Activated T-helper 2 cell treated with anti-CD3 and anti-CD28 coated beads, Interferon-gamma antibody, Interleukin-2, Interleukin-4, amounts not matched to agents 10 μg/mL and 5 μg/mL and 100 μg/mL, durations not matched to agents 14 hours and 24 hours and 36 hours (primary cell): ENCODE results near the gene C16orf87. TPM values are rescaled to one million over a fixed set of nuclear protein-coding genes. Genes with fewer than 3 reads are reported as not detected.

Experiments
- DNase-seq: peaks from one replicate; pipeline ENCODE4 v3.0.0; 2021; ENCODE audit warnings: low spot score
- H3K27ac Mint-ChIP-seq: one replicate; pipeline ENCODE4 v1.8.0; 2021; ENCODE audit warnings: mixed read lengths
- H3K27me3 Mint-ChIP-seq: one replicate; pipeline ENCODE4 v1.8.0; 2021; ENCODE audit warnings: low read depth, mixed read lengths
- H3K36me3 Mint-ChIP-seq: one replicate; pipeline ENCODE4 v1.8.0; 2021; ENCODE audit warnings: low read depth, mixed read lengths
- H3K4me1 Mint-ChIP-seq: one replicate; pipeline ENCODE4 v1.8.0; 2021; ENCODE audit warnings: low read depth, mixed read lengths
- H3K4me3 Mint-ChIP-seq: one replicate; pipeline ENCODE4 v1.8.0; 2021; ENCODE audit warnings: low read depth, mild to moderate bottlenecking, moderate library complexity, mixed read lengths
- H3K9me3 Mint-ChIP-seq: one replicate; pipeline ENCODE4 v1.8.0; 2021; ENCODE audit warnings: mixed read lengths
- intact Hi-C: fragments of 100-400 bp; cut with micrococcal nuclease; formaldehyde crosslinking; loops from one replicate; pipeline ENCODE4 v1.15.1; 2023
- total RNA-seq: library from RNA; stranded (reverse); gene quantifications from 2 replicates; pipeline ENCODE4 v1.2.3, GENCODE V29; 2022

Gene C16orf87
- total RNA-seq, 1 donor from 2014 or later: 24.0 TPM

DNA sequence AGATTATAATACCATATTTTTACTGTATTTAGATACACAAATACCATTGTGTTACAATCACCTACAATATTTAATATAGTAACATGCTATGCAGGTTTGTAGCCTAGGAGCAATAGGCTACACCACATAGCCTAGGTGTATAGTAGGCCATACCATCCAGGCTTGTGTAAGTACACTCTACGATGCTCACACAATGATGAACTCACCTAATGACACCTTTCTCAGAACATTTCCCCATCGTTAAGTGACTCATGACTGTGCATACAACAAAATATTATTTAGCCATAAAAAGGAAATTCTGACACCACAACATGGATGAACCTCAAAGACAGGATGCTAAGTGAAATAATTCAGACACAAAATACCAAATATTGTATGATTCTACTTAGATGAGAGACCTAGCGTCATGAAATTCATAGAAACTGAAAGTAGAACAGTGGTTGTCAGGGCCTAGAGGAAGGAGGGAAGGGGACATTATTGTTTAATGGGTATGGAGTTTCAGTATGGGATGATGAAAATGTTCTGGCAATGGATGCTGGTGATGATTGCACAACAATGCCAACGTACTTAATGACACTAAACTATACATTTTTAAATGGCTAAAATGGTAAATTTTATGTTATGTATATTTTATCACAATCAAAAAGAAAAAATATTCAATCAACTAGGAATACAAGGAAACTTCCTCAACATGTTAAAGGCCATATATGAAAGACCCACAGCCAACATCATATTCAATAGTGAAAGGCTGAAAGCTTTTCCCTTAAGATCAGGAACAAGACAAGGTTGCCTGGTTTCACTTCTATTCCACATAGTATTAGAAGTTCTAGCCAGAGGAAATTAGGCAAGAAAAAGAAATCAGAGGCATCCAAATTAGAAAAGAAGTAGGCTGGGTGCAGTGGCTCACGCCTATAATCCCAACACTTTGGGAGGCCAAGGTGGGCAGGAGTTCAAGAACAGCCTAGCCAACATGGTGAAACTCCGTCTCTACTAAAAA lies 5.9 kb upstream of the C16orf87 start:
- Mint-ChIP-seq H3K9me3 (no peaks in the 10 kb centered on the region), H3K4me3 (no peak overlapping the region), H3K36me3 (no peaks in the 10 kb centered on the region), H3K27ac (no peak overlapping the region), H3K4me1 (peaks cover 3% of the 10 kb centered on the region), H3K27me3 (peaks cover 13% of the 10 kb centered on the region)
- intact Hi-C loops: no loop called here
- no peak for DNase-seq

DNA sequence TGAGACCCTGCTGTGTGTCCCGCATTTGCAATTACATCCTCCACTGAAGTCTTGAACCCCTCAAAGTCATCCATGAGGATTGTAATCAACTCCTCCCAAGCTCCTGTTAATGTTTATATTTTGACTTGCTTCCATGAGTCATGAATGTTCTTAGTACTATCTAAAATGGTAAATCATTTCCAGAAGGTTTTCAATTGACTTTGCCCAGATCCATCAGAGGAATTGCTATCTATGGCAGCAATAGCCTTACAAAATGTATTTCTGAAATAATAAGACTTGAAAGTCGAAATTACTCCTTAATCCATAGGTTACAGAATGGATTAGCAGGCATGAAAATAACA lies 2.5 kb upstream of the C16orf87 start:
- no peak for DNase-seq
- no peak overlapping the region for H3K27ac Mint-ChIP-seq
- intact Hi-C loops: loop anchor here (5.0 kb wide), 1 partner anchor 1779 kb away; the partner anchor contains the start of gene N4BP1
- peaks cover 12% of the 10 kb centered on the region for H3K36me3 Mint-ChIP-seq
- no peak overlapping the region for H3K4me3 Mint-ChIP-seq
- no peaks in the 10 kb centered on the region for H3K9me3 Mint-ChIP-seq
- peaks cover 13% of the 10 kb centered on the region for H3K27me3 Mint-ChIP-seq
- peaks cover 19% of the 10 kb centered on the region for H3K4me1 Mint-ChIP-seq

DNA sequence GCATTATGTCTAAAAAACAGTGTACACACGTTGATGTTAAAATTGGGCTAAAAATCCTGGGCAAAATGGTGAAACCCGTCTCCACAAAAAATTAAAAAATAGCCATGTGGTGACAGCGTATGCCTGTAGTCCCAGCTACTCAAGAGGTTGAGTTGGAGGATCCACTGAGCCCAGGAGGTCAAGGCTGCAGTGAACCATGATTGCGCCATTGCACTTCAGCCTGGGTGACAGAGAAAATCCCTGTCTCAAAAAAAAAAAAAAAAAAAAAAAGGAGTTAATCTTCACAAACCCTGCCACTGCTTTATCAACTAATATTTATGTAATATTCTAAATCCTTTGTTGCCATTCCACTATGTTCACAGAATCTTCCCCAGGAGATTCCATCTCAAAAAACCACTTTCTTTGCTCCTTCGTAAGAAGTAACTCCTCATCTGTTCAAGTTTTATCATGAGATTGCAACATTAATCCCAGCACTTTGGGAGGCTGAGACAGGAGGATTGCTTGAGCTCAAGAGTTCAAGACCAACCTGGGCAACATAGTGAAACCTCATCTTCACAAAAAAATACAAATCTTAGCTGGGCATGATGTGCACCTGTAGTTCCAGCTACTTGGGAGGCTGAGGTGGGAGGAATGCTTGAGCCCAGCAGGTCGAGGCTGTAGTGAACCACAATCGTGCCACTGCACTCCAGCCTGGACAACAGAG lies 1.9 kb upstream of the C16orf87 start:
- no peak for DNase-seq
- Mint-ChIP-seq H3K27me3 (peaks cover 11% of the 10 kb centered on the region), H3K27ac (no peak overlapping the region), H3K4me3 (no peak overlapping the region), H3K36me3 (peaks cover 12% of the 10 kb centered on the region), H3K9me3 (no peaks in the 10 kb centered on the region), H3K4me1 (peaks cover 22% of the 10 kb centered on the region)
- intact Hi-C loops: loop anchor here (5.0 kb wide), 1 partner anchor 1779 kb away; the partner anchor contains the start of gene N4BP1

DNA sequence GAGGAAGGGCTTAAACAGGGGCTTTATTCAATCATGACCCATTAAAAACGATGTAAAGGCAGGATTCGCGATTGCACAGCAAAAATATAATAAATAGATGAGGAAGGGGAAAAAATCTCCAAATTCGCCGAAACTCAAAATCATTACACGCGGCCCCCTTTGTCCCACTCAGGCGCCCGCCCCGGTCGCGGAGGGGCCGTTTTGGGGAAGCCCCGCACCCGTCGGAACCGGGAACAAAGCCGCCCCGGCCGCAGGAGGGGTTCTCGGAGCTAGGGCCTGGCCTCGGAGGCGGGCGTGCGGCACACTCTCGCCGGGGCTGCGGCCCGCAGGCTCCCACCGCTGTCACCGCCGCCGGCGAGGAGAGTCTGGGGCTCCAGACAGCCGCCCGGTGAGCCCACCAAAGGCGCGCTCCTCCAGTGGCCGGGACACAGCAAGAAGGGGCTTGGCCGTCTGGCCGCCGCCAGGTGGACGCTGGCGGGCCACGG lies 521 bp downstream of the C16orf87 start:
- H3K9me3 Mint-ChIP-seq: no peaks in the 10 kb centered on the region
- peaks cover 33% of the 10 kb centered on the region for H3K4me1 Mint-ChIP-seq
- peaks cover 14% of the 10 kb centered on the region for H3K36me3 Mint-ChIP-seq
- DNase-seq: peak; percentile 25
- peaks cover 11% of the 10 kb centered on the region for H3K27me3 Mint-ChIP-seq
- peak overlapping the region; percentile 99 for H3K27ac Mint-ChIP-seq
- intact Hi-C loops: loop anchor here (1.0 to 5.0 kb wide), 2 partner anchors 8 to 1782 kb away; partner anchors contain the start of gene N4BP1
- peak overlapping the region; percentile 98 for H3K4me3 Mint-ChIP-seq

DNA sequence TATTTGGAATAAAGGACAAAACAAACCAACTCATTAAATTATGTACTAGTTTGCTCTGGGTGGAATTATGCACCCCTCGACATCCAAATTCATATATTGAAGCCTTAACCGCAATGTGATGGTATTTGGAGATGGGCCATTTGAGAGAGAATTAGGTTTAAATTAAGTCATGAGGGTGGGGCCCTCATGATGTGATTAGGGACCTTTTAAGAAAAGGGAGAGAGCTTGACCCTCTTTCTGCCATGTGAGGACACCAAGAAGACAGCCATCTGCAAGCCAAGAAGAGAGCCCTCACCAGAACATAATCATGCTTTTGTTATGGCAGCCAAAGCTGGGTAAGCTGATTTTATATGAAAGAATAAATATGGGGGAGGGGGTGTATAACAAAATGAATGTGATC lies 2.0 kb downstream of the C16orf87 start:
- no peaks in the 10 kb centered on the region for H3K9me3 Mint-ChIP-seq
- DNase-seq: no peak
- H3K4me3 Mint-ChIP-seq: peak overlapping the region; percentile 98
- H3K27ac Mint-ChIP-seq: peak overlapping the region; percentile 99
- H3K27me3 Mint-ChIP-seq: peaks cover 8% of the 10 kb centered on the region
- intact Hi-C loops: loop anchor here (1.0 to 10.0 kb wide), 7 partner anchors 16 to 1553 kb away; partner anchors contain the start of gene DNAJA2
- peaks cover 21% of the 10 kb centered on the region for H3K36me3 Mint-ChIP-seq
- H3K4me1 Mint-ChIP-seq: peaks cover 38% of the 10 kb centered on the region

DNA sequence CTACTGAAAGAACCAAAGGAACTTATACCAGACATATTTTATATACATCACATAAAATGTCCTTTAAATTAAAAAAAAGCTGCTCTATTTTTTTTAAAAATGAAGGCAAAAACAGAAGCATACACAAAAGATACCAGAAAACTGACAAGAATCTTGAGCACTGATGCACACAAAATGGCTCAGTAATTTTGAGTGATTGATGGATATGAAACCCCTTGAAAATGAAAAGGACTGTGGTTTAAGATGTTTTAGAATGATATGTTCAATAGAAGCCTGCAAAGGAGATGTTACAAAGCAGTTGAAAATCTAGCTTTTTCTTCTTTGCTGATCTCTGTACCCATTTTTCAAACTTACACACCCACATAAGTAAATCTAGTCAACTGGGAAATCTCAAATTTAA lies 2.7 kb downstream of the C16orf87 start:
- H3K27me3 Mint-ChIP-seq: peaks cover 5% of the 10 kb centered on the region
- peak overlapping the region; percentile 98 for H3K4me3 Mint-ChIP-seq
- H3K36me3 Mint-ChIP-seq: peaks cover 26% of the 10 kb centered on the region
- DNase-seq: no peak
- H3K9me3 Mint-ChIP-seq: no peaks in the 10 kb centered on the region
- intact Hi-C loops: loop anchor here (1.0 to 10.0 kb wide), 6 partner anchors 38 to 1554 kb away; partner anchors contain the start of gene DNAJA2
- H3K27ac Mint-ChIP-seq: peak overlapping the region; percentile 99
- H3K4me1 Mint-ChIP-seq: peaks cover 44% of the 10 kb centered on the region

DNA sequence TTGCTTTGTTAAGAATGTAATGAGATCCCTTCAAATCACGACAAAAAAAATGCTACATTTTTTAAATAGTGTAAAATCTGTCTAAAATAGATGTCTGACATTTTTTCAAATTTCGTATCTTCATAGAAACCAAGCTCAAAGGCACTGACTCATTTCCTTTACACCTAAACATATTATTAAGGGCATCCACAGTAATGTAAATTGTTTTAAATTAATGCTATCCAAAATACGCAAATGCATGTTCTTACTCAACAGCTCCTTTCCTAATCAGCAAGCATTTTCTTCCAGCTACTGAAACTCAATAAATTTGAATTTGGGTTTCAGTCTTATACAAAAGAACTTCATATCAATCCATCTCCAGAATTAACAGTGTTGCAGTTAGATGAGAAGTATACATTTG lies 4.3 kb downstream of the C16orf87 start:
- H3K36me3 Mint-ChIP-seq: peaks cover 26% of the 10 kb centered on the region
- DNase-seq: no peak
- peaks cover 2% of the 10 kb centered on the region for H3K27me3 Mint-ChIP-seq
- peak overlapping the region; percentile 54 for H3K4me3 Mint-ChIP-seq
- H3K27ac Mint-ChIP-seq: peak overlapping the region; percentile 78
- H3K4me1 Mint-ChIP-seq: peaks cover 44% of the 10 kb centered on the region
- no peaks in the 10 kb centered on the region for H3K9me3 Mint-ChIP-seq
- intact Hi-C loops: loop anchor here (5.0 to 10.0 kb wide), 4 partner anchors 146 to 1556 kb away; partner anchors contain the start of gene DNAJA2

DNA sequence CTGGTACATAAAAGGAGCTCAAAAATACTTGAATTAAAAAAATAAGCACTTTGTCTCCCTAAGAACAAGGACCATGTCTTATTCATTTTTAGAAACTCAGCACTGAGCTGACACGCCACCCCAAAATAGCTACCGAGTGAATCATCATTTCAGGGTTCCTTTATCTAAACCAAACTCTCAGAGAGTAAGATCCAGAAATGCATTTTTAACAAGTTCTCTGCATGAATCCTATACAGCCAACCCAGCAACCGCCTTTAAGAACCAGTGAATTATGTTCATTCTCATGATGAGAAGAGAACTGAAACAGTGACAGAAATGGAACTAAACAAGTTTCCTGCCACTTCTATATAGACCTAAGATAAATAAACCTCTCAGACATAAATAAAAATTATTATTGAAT lies 8.7 kb downstream of the C16orf87 start:
- Mint-ChIP-seq H3K4me3 (no peak overlapping the region), H3K27me3 (no peaks in the 10 kb centered on the region)
- no peak for DNase-seq

DNA sequence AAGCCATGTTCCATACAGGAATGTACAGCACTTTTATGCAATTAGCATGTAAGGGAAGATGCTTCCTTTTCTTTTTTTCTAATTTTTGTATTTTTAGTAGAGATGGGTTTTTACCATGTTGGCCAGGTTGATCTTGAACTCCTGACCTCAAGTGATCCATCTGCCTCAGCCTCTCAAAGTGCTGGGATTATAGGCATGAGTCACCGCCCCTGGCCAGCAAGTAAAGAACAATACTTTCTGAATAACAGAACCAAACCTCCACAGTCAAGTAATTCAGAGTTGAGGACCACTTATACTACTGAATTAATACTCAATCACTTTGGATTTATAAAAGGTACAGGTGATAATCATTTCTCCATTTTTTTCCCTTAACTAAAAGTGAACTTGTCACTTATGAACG lies 13.0 kb downstream of the C16orf87 start:
- intact Hi-C loops: no loop called here
- Mint-ChIP-seq H3K36me3 (peaks cover 55% of the 10 kb centered on the region), H3K4me1 (peaks cover 39% of the 10 kb centered on the region), H3K27ac (no peak overlapping the region), H3K4me3 (no peak overlapping the region), H3K27me3 (no peaks in the 10 kb centered on the region), H3K9me3 (peaks cover 31% of the 10 kb centered on the region)
- DNase-seq: no peak

More for the DNA sequence above, 8.7 kb downstream of the C16orf87 start:
- Mint-ChIP-seq H3K27ac (no peak overlapping the region), H3K36me3 (peaks cover 26% of the 10 kb centered on the region), H3K4me1 (peaks cover 29% of the 10 kb centered on the region), H3K9me3 (no peaks in the 10 kb centered on the region)
- intact Hi-C loops: loop anchor here (1.0 to 10.0 kb wide), 5 partner anchors 8 to 893 kb away; no protein-coding TSS in a partner anchor

DNA sequence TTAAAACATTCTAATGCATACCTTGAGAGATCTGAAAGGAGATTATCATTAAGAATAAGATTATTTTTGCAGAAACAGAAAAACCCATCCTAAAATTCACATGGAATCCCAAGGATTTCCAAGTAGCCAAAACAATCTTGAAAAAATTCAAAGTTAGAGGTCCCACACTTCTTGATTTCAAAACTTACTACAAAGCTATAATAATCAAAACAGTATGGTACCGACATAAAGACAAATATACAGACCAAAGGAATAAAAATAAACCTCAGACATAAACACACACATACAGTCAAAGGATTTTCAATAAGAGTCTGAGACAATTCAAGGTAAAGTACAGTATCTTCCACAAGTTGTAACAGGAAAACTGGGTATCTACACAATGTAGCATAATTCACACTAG lies 16.2 kb downstream of the C16orf87 start:
- no peak overlapping the region for H3K4me3 Mint-ChIP-seq
- H3K9me3 Mint-ChIP-seq: peaks cover 31% of the 10 kb centered on the region
- H3K27ac Mint-ChIP-seq: no peak overlapping the region

DNA sequence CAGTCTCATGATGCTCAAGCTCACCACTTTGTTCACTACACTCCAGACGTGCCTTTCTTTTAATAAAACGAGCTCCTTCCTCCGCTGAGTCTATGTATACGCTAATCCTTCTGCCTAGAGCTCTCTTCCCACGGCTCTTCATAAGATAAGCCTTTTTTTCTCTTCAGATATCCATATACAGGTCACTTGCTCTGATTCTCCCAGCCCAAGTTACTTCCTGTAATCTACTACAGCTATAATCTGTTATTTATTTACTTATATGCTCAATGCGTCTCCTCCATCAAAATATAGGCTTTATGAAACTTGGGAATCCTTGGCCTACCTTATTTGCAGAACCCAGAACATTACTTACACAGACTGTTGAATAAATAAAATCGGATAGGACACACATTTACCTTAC lies 17.4 kb downstream of the C16orf87 start:
- Mint-ChIP-seq H3K4me1 (peaks cover 41% of the 10 kb centered on the region), H3K9me3 (peaks cover 31% of the 10 kb centered on the region), H3K4me3 (no peak overlapping the region), H3K27ac (peak overlapping the region; percentile 74), H3K27me3 (no peaks in the 10 kb centered on the region), H3K36me3 (peaks cover 57% of the 10 kb centered on the region)
- intact Hi-C loops: loop anchor here (1.0 kb wide), 1 partner anchor 16 kb away; no protein-coding TSS in a partner anchor
- no peak for DNase-seq

More for the DNA sequence above, 16.2 kb downstream of the C16orf87 start:
- Mint-ChIP-seq H3K27me3 (no peaks in the 10 kb centered on the region), H3K36me3 (peaks cover 65% of the 10 kb centered on the region), H3K4me1 (peaks cover 46% of the 10 kb centered on the region)
- DNase-seq: no peak
- intact Hi-C loops: no loop called here

DNA sequence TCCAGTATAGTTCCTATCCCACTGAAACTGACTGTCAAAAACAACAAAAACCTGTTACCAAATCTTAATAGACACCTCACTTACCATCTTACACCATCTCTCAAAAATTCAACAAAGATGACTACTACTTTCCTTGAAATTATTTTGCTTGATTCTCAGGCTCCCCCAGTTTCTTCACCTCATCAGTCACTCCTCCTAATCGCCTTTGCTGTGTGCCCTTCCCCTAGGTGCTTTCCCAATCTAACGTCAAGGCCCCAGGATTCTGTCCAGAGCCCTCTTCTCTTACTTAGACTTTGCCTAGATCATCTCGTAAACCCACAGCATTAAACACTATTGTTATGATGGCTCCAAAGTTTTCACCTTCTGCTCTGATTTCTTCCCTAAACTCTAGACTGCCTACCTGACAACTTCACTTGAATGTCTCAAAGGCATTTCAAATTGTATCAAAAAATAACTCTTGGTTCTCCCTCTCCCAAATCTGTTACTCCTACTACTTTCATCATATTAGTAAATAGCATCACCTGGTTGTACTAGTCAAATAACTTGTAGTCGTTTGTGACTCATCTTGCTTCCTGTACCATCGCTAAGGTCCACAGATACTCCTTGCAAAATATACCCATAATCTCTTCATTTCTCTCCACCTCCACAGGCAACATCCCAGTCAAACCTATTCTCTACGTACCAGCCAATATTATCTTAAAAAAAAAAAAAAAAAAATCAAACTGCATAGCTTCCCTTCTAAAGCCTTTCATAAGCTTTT lies 18.0 kb downstream of the C16orf87 start:
- no peak overlapping the region for H3K4me3 Mint-ChIP-seq
- H3K4me1 Mint-ChIP-seq: peaks cover 45% of the 10 kb centered on the region
- H3K36me3 Mint-ChIP-seq: peaks cover 62% of the 10 kb centered on the region

More for the DNA sequence above, 18.0 kb downstream of the C16orf87 start:
- intact Hi-C loops: loop anchor here (1.0 kb wide), 2 partner anchors 9 to 16 kb away; no protein-coding TSS in a partner anchor
- peaks cover 31% of the 10 kb centered on the region for H3K9me3 Mint-ChIP-seq
- H3K27ac Mint-ChIP-seq: peak overlapping the region; percentile 74
- no peak for DNase-seq
- no peaks in the 10 kb centered on the region for H3K27me3 Mint-ChIP-seq
